HG03139 (cell line): Measurements from ENCODE around the gene SORCS2.

Source experiments
- ATAC-seq: cut with Tn5 transposase; IDR thresholded peaks from one replicate; pipeline ENCODE4 v1.9.1; 2021; ENCODE audit not compliant: unreplicated experiment

The SORCS2 gene

GRCh38 chr4:7262134-7262533 lies 69.8 kb downstream of the SORCS2 start:
- ATAC-seq: no peak

DNA sequence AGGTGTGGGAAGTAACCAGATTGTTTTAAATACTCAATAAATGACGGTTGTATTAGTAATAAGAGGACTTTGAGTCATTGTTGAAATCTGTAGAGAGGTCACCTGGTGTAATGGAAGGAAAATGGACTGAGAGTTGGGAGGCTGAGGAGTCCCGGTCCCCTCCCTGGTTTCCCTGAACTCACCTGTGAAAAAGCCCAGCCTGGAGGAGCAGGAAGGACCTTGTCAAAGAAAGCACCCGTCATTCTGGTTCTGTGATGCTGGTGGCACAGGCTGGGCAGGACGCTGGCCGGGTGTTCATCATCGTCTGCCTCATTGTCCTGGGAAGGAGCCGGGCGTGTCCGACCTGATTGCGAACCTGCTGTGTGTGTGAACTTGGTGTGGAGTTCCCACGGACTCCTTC lies 70.8 kb downstream of the SORCS2 start:
- ATAC-seq: no peak

DNA sequence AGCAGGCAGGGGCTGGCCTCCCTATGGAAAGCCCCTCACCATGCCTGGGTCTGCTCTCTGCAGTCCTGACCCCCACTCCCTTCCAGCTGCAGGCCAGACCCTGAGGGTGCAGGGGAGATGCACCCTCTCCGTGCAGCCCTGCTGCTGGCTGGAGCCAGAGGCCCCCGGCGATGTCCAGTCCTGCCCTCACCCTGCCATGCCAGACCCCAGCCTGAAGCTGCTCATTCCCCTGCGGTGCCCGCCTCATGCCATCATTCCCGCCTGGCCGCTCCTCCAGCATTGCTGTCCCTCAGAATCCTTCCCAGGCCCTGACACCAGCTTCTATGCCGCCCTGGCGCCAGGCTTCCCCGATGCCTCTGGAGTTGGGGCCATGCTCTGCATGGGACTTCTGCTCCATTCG lies 72.4 kb downstream of the SORCS2 start:
- no peak for ATAC-seq

GRCh38 chr4:7266525-7267292 lies 74.4 kb downstream of the SORCS2 start:
- no peak for ATAC-seq

DNA sequence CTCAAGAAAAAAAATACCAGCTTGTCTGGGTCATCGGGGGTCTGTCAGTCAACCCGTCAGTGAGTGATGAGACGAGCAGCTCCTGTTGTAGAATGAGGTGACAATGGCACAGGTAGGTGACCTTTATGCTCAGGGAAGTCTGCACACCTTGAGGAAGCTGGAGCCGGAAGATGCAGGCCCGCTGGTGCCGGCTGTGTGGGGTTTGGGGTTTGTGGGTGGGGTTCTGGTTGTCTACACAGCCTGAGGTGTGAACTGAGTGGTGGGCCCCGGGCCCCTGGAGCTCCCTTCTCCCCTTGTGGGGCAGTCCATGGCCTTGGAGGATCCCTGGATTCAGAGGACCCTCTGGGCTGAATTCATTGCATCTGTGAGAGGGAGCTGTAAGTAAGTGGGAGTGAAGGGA lies 75.5 kb downstream of the SORCS2 start:
- no peak for ATAC-seq

DNA sequence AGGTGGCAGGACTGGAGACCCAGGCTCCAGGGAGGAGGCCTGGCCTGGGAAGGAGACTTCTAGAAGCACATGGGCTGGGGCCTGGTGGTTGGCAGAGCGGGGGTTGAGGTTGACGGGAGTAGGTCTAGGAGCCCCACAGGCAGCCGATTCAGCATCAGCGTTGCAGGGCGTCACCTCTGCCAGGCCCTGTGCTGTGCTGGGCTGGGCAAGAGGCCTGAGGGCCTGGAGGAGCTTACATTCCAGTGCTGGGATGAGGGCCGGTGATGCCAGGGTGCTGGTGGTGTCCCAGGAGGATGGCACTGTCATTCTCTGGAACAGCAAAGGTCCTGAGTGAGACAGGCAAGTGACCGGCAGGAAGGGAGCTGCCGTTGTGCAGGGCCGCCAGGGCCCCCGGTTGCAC lies 76.6 kb downstream of the SORCS2 start:
- no peak for ATAC-seq

DNA sequence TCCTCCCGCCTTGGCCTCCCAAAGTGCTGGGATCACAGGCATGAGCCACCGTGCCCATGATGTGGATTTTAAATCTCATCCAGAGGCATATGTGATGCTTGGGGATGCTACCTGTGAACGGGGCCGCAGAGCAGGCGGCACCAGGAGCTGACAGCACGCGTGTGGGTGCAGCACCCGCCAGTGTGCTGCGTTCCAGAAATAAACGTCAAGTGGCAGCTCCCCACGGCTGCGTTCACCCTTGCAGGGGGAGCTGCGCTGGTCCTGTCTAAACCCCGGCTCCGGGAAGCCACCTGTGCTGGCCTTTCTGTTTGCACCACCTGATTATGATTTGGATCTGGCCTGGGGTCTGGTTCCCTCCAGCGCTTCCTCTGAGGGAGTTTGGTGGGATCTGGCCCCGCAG lies 77.8 kb downstream of the SORCS2 start:
- ATAC-seq: no peak

DNA sequence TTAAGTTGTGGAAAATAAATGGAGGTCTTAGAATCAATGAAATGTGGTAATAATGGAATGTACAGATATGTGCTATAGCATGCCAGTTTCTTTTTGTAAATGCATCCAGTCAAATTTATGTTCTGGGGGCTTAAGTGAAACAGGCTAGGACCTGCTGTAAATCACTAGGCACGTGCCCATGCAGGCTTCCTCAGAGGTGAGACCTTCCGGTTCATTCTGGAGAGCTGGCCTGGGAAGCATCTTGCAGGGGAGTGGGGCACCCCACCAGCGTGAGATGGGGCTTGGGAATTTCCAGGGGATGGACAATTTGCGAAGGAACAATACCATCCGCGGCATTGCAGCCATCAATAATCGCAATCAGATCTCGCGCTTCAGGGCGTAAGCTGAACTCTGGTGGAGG lies 80.1 kb downstream of the SORCS2 start:
- ATAC-seq: no peak

DNA sequence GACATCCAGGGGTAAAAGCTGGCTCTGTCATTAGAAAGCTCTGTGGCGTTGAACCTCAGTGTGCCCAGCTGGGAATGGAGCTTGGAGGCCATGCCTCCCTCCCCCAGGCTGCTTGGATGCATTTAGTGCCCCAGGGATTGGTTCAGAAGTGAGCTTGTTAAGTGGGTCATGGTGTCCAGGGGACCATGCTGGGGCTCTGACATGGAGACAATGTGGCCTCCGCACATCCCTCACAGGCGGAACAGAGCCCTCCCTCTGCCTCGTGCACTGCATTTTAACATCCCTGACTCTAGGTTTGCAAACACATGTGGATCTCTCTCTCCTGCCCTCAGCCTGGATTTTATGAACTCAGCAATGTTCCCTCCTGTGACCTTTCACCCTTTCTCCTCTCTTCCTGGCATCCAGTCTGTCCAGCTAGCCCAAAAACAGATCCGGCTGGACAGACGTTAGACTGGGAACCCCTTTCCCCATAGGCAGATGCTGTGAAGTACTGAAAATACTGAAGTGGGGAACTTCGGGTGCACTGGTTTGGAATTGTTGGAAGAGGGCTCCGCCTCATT lies 81.5 kb downstream of the SORCS2 start:
- ATAC-seq: no peak

DNA sequence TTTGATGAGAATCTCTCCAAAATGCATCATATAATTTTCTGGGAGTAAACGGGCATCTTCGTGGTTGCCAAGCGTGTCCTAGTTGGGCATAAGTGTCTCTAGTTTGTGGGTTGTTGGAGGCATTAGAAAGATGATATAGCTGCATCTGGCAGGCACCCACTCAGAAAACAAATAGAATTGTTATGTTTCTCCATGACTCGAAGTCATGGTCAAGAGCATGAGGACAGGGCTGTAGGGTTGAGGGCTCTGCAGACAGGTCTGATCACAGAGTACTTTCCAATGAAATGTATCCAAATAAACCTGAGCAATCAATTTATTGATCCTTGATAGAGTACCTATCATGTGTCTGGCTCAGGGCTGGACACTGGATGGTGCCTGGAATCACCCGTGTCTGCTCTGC lies 82.7 kb downstream of the SORCS2 start:
- no peak for ATAC-seq

GRCh38 chr4:7275490-7276154 lies 83.3 kb downstream of the SORCS2 start:
- no peak for ATAC-seq

- ATAC-seq: no peak
Measured at GRCh38 chr4:7276515-7276914, 84.2 kb downstream of the SORCS2 start.

- no peak for ATAC-seq
Measured at GRCh38 chr4:7278071-7278765, 85.9 kb downstream of the SORCS2 start.

DNA sequence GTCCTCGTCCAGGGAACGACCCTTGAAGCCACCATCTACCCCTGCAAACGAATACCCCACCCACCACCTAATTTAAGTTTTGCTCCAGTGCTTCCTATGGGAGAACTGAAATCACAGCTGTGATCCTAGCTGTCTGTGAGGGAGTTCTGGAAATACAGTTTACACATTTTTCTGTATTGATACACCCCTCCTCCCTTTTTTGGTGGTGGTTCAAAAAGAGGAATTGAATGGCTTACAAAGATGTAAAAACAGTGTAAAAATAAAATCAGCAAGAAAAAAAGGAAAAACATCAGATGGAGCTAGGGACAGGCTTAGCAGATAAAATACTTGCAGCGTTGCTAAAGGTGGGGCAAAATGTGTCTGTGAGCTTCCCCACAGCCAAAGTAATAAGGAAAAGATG lies 86.6 kb downstream of the SORCS2 start:
- ATAC-seq: no peak

DNA sequence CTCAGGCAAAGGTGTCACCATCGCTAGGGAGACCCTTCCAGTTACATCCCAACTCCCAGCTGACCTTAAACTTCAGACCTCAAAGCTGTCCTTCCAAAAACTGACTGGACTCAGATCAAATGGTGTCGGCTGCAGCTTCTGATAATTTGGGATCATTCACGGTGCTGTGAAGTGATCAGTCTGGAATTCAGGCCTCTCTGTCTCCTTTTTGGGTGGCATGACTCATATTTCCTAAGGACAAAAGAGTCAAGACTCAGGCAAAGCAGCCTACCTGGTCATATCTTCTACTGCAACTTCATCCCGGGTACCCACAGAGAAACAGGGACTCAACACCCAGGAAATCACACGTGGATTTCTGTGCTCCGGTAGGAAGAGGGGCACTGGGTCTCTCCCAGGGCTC lies 87.6 kb downstream of the SORCS2 start:
- no peak for ATAC-seq

GRCh38 chr4:7280926-7281690 lies 88.8 kb downstream of the SORCS2 start:
- ATAC-seq: no peak

GRCh38 chr4:7281691-7282665 lies 89.6 kb downstream of the SORCS2 start:
- no peak for ATAC-seq

- ATAC-seq: no peak
Measured at GRCh38 chr4:7282786-7283440, 90.6 kb downstream of the SORCS2 start.
